ENCODE data around the gene WDFY2. TPM values are rescaled to one million over a fixed set of nuclear protein-coding genes. Genes with fewer than 3 reads are reported as not detected.
A peak's percentile ranks its signal among the peaks of the same experiment; 100 is the strongest.
"Not testable (repeated sequence)": the region's sequence is repeated elsewhere in the genome, so short reads cannot be mapped to it uniquely, and the experiment has no call there.

WDFY2 gene
- total RNA-seq = 4.9 TPM
- long read RNA-seq, full-length matches to known transcripts = 3 of 13 reads
- long read RNA-seq, partial matches to known transcripts = 3 of 13 reads
- long read RNA-seq, other reads (novel, unspliced or antisense) = 7 of 13 reads

DNA sequence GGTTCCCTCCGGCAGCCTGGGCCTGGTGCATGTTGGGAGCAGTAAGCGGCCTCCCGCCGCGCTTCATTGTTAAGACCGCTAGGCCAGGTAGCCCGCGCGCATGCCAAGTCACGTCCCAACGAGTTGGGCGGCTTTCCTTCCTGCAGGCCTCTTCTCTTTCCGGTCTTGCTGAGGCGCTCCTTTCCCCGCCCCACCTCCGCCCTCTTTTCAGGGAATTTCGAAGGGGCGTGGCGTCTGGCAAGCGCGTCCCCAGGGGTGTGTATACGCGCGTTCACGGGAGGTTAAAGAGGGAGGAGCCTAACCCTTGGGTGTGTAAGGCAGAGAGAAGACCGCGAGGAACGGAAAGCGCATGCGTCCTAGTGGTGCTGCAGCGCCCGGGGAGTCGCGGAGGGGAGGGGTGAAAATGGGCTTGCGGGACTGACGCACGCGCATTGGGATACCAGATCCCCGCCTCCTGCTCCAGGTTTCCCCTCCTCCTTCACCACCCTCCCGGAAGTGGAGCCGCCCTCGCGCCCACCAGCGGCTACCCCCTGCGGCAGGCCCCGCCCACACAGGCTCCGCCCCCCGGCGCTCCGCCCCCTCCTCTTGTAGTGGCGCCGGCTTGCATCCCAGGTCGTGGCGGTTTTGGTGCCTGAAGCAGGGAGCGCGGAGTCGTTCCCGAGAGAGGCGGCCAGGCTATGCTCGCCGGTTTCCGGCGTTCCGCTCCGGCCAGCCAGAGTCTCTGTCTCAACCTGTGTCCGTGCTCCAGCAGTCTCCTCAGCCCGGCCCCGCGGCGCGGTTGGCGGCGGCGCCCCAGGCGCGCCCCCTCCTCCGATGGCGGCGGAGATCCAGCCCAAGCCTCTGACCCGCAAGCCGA, at the start of gene WDFY2:
Gene WDFY2, plus strand, starts transcription at position 588 of the 856 bp plus-strand sequence. Its CDS starts 226 bp downstream, at position 814.
- peak; percentile 100 for DNase-seq (ENCODE audit: low spot score)

GRCh38 chr13:51538591-51539179, 45.6 kb upstream of the WDFY2 start:
- DNase-seq (ENCODE audit: low spot score) = no peak
- intact Hi-C loops (cut with DNase I) = no loop called here

More for the DNA sequence above, at the start of gene WDFY2:
- intact Hi-C loops (cut with DNase I) = loop anchor here (1.0 to 10.0 kb wide), 5 partner anchors 33 to 218 kb away; partner anchors contain the start of genes DHRS12 and INTS6

GRCh38 chr13:51539887-51540286, 44.4 kb upstream of the WDFY2 start:
- no peak for DNase-seq (ENCODE audit: low spot score)
- intact Hi-C loops (cut with DNase I) = no loop called here

GRCh38 chr13:51541037-51541436, 43.2 kb upstream of the WDFY2 start:
- DNase-seq (ENCODE audit: low spot score) = no peak
- intact Hi-C loops (cut with DNase I) = no loop called here

DNA sequence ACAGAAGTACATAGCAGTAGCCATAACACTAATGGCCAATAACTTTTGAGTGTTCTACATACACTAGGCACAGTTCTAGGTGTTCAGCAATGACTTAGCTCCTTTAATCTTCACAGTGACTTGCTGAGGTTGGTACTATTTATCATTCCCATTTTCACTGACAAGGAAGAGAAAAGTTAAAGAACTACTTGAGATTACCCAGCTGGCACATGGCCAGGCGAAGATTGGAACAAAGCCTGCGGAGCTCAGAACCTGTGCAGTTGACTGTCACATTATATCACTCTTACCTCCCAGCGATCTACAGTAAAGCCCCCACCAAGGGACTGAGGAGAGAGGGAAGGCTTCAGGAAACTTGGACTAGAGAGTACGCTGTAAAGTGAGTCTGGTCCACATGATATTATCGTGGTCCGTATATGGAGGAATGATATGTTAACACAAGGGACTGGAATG, 42.4 kb upstream of the WDFY2 start:
- intact Hi-C loops (cut with DNase I) = no loop called here
- DNase-seq (ENCODE audit: low spot score) = no peak

DNA sequence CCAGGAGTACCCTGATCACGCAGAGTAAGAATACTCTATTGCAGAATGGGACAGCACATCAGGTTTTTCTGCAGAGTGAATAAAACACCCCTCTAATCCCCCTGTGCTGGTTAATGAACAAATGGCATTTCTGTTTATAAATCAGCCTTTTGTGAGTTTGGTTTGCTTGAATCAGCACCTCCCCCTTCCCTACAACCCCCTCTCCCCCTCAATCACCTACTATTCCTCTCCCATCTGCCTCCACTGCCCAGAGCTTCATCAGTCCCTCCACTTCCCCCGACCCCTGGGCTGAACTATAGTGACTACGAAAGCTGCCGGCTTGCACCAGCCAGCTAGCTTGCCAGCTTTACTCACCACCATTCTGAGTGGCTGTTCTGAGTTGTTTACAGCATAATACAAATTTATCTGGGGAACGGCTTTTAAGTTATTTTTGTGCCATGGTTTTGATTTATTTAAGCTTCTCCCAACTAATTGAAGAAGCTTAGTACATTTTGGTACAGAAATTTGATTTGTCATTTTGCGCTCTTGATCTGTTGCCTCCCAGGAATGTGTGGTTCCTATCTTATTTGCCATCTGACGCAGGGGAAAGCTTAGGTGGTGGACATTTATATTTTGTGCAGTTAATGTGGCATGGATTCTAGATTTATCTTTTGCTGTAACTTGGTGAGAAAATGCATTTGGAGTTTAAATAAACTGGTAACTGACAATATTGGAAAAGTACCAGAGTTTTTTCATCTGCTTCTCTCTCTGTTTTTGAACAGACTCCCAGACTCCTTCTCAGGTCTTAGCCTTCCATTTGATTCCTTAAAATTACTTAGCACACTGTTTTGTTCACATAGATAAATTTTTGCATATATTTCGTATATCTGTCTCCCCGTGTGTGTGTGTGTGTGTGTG, 41.7 kb upstream of the WDFY2 start:
- intact Hi-C loops (cut with DNase I) = no loop called here

GRCh38 chr13:51545446-51545845, 38.8 kb upstream of the WDFY2 start:
- DNase-seq (ENCODE audit: low spot score); intact Hi-C loops (cut with DNase I): not testable (repeated sequence)

More for the DNA sequence above, 41.7 kb upstream of the WDFY2 start:
- no peak for DNase-seq (ENCODE audit: low spot score)

DNA sequence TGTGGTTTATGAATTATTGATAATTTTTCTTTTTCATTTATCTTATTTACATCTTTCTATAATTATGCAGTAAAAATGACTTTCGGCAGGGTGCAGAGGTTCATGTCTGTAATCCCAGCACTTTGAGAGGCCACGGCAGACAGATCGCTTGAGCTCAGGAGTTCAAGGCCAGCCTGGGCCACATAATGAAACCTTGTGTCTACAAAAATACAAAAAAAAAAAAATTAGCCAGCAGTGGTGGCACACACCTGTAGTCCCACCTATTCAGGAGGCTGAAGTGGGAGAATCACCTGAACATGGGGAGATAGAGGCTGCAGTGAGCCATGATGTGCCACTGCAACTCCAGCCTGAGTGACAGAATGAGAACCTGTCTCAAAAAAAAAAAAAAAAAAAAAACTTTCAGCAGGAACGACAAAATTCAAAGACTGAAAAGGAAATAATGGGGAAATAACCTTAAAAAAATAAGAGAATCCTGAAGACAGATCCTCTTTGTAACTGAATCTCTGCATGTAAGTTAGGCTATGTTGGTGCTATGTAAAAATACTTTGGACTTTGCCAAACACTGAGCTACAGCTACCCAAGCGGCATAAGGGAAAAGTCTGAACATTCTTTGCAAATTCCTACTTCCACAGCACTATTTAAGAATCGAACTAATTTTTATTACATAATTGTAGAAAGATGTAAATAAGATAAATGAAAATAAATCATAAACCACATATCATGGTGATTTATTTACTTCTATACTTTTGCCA, 36.7 kb upstream of the WDFY2 start:
- intact Hi-C loops (cut with DNase I) = no loop called here
- DNase-seq (ENCODE audit: low spot score) = no peak

DNA sequence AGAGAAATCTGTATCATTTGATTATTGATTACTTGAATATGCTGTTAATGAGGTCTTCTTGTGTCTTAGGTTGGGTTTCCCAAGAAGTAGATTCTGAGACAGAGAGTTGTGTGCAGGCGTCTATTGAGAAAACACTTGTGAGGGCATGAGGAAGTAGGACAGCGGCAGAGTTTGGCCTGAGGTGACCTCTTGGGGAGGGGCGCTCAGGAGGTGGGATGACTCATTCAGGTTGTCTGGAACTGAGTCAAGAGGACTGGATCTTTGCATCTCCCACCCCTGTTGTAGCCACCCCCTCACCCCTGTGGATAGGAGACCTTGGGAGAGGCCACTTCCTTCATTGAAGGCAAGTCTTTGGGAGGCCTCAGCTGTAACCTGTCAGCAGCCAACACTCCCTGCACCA, 35.2 kb upstream of the WDFY2 start:
- DNase-seq (ENCODE audit: low spot score) = no peak
- intact Hi-C loops (cut with DNase I) = no loop called here

- DNase-seq (ENCODE audit: low spot score) = no peak
- intact Hi-C loops (cut with DNase I) = no loop called here
Observed at GRCh38 chr13:51549593-51549992, 34.7 kb upstream of the WDFY2 start.

DNA sequence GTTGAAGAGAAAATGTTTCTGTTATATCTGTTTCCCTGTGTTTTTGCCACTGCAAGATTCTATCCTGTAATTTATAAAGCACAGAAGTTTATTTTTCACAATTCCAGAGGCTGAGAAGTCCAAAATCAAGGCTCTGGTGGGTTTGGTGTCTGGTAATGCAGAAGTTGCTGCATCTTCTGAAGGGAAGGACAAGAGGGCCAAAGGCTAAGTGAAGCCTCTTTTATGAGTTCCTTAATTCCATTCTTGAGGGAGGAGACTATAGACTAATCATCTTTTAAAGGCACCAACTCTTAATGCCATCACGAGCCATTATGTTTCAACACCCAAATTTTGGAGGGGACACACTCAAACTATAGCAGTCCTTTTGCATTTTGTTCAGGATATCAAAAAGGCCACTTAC, 34.1 kb upstream of the WDFY2 start:
- no peak for DNase-seq (ENCODE audit: low spot score)
- intact Hi-C loops (cut with DNase I) = no loop called here

DNA sequence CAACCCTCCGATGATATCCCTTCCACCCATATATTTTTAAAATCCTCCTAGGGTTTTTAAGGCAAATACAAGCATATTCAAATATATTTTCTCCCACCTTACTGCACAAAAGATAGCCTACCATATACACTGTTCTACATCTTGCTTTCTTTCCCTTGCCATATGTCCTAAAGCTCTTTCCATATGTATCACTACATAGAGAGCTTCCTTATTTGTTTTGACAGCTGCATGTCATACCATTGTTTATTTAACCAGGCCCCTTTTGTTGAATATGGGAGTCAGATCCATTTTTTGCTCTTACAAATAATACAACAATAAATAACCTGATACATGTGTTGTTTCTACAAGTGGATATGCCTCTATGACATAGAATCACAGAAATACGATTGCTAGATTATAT, 32.8 kb upstream of the WDFY2 start:
- intact Hi-C loops (cut with DNase I) = no loop called here

GRCh38 chr13:51552027-51552426, 32.2 kb upstream of the WDFY2 start:
- intact Hi-C loops (cut with DNase I) = no loop called here
- no peak for DNase-seq (ENCODE audit: low spot score)

More for the DNA sequence above, 32.8 kb upstream of the WDFY2 start:
- DNase-seq (ENCODE audit: low spot score) = no peak

DNA sequence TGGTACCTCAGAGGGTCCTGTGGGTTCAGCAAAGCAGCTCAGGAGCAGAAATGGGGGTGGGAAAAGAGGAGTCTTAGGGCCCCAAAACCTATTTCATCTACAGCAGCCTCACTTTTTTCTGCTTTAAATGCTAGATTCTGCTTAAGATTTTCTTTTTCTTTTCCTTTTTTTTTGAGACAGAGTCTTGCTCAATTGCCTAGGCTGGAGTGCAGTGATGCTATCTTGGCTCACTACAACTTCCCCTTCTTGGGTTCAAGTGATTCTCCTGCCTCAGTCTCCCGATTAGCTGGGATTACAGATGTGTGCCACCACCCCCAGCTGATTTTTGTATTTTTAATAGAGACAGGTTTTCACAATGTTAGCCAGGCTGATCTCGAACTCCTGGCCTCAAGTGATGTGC, 30.7 kb upstream of the WDFY2 start:
- intact Hi-C loops (cut with DNase I) = no loop called here
- no peak for DNase-seq (ENCODE audit: low spot score)

DNA sequence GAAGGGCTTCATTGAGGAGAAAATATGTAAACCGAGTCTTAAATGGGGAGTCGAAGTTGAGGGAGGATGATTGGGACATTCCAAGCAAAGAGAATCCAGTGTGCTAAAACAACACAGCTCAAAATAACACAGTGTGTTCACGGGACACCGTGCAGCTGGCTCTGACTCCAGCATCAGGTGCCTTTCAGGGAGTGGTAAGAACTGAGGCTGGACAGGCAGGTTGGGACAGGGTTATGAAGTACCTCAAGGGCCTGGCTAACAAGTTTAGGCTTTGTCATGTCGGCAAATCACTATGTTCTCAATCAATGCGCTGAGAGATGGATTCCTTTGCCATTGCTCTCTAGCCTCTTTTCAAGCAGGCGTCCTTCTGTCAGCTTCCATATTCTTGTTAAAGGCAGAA, 27.5 kb upstream of the WDFY2 start:
- intact Hi-C loops (cut with DNase I) = no loop called here
- no peak for DNase-seq (ENCODE audit: low spot score)

DNA sequence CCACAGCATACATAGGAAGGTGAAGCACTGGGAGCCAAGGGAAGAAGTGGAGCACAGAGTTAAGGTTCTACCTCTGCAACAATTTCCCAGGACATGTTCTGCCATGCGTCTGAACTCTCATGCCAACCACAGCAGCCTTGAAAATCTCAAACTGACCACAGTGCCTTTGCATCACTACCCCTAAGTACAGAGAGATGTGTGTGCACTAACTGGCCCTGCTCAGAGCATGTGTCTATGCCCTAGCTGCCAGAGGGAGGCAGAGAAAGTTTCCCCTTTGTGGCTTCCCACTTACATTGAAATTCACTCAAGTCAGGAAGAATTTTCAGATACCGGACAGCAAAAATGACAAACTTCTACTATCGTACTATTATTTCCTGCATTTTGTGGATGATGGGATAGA, 26.8 kb upstream of the WDFY2 start:
- DNase-seq (ENCODE audit: low spot score) = no peak
- intact Hi-C loops (cut with DNase I) = no loop called here

DNA sequence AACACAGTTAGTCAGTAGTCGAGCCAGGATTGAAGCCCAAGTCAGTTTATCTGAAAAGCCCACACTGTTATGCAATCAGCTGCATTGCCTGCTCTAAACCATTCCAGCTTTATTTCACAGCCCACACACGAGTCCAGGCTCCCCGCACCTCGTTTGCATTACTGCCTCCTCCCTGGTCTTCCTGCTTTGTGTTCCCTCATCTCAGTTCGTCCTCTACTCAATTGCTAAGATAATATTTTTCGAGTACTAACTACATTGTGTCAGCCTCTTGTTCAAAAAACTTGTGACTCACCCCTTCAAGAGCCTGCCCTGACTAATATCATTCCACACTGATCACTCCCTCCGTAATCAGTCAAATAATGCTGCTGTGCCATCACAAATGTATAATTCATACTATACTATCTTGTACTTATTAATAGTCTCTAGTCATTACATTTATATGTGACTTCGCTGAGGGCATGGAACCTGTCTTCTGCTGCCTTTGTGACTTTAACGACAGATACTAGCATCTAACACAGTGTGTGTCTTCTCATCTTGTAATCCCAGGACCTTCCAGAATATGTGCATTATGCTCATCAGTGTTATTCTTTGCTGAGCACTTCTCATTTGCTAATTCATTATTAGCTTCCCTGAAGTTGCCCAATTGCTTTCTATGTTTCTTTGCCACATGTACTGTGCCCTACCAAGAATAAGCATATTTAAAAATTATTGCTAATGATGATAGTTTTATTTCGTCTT, 26.2 kb upstream of the WDFY2 start:
- DNase-seq (ENCODE audit: low spot score) = no peak
- intact Hi-C loops (cut with DNase I) = no loop called here

GRCh38 chr13:51559946-51560735, 24.1 kb upstream of the WDFY2 start:
- DNase-seq (ENCODE audit: low spot score) = no peak
- intact Hi-C loops (cut with DNase I) = no loop called here
